HG03442 (cell line): ENCODE data around the gene MESP1.

Experiments
- ATAC-seq: cut with Tn5 transposase; IDR thresholded peaks from one replicate; pipeline ENCODE4 v1.9.1; 2021; ENCODE audit warnings: mild to moderate bottlenecking, moderate library complexity; ENCODE audit not compliant: unreplicated experiment

MESP1 gene

DNA sequence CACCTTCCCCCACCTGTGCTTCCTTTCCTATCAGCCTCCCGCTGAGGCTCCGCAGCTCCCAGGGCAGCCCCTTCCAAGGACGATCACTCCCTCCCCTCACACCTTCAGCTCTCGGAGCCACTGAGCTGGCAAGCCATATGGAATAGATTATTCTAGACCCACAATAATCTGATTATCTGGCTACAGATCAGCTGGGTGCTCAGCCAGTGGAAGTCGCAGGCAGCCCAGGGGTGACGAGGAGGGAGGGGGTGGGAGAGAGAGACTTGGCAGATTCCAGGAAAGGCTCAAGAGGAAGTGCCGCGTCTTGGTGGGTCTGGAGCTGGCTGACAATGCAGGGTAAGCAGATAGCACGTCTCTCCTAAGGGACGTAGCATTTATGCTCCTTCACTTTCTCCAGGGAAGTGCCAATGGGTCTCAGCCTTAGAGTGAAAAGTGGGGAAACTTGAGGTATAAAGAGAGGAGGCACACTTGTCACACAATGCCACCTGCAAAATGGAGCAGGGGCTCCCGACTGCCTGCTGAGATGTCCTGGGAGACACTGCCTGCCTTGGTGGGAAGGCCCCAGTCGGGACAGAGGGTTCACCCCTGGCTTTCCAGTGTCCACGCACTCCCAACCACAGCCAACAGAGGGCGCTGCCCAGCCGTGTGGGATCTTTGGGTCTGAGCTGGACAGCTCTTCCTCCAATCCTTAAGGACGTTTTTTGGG lies 9.4 kb upstream of the MESP1 start:
- ATAC-seq: no peak

DNA sequence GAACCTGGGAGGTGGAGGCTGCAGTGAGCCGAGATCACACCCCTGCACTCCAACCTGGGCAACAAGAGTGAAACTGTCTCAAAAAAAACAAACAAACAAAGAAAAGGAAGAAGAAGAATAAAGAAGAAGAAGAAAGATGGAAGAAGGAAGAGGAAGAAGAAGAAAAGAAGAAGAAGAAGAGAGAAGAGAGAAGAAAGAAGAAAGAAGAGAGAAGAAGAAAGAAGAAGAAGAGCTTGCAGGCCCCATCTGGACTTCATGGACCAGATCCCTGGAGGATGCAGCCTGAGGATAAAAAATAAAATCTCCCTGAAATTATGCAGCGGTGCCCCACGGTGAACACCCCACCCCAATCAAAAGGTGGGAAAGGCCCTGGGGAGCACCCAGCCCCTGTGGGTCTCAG lies 8.8 kb upstream of the MESP1 start:
- no peak for ATAC-seq

DNA sequence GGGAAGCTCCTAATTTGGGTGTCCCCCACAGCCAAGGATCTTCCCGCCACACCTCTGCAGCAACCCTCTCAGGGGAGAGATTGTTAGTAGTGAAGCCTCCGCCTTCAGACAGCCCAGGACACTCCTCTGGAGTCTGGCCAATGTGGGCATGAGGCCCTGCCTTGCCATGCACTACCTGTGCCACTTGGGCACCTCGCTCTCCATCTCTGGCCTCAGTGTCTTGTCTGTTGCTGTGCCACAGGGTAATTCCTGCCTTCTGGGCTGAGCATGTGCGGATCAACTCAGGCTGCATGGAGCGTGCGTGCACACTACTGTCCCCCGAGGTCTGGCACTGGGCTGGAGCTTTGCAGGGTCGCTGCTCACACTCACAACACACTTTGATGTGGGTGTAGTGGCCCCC lies 7.9 kb upstream of the MESP1 start:
- no peak for ATAC-seq

DNA sequence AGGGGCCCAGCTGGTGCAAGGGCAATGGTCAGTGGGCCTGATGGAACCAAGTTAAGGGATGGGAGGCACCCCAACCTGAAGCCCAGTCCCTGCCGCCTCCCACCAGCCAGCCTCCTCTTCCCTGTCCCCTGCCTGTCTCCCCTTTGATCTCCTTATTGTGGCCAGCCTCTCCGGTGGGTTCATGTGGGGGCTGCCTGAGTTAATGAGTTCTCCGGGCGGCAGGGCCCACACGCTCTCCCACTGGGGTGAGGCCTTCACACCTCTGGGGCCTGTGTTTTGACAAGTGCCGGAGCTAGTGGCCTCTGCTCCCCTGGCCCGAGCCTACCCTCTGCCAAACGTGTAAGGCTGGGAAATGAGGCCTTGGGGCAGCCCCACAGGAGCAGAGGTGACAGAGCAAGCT lies 7.2 kb upstream of the MESP1 start:
- ATAC-seq: no peak

DNA sequence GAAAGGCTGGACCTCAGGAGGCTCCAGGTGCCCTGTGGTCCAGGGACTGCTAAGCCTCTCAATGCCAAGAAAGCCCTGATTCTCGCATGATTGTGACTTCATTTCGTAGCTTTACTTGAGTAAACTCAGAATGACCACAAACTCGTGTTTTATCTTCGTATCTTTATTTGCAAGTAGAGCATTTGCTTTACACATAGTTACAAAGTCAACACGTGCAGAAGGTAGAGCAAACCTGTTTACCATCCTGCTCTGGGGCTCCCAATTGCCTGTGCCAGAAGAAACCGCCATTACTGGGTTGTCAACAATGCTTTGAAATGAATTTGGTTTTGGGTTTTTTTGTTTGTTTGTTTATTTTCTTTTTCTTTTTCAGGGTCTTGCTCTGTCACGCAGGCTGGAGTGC lies 5.8 kb upstream of the MESP1 start:
- ATAC-seq: no peak

DNA sequence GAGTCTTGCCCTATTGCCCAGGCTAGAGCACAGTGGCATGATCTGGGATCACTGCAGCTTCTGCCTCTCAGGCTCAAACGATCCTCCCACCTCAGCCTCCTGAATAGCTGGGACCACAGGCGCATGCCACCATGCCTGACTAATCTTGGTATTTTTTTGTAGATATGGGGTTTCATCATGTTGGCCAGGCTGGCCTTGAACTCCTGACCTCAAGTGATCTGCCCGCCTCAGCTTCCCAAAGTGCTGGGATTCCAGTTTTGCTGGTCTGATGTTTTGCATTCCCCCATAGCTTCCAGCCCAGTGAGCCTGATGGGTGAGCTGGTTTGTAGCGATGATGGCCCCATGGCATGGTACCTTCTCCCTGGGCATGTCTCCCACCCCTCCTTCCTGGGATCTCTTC lies 4.7 kb upstream of the MESP1 start:
- no peak for ATAC-seq

DNA sequence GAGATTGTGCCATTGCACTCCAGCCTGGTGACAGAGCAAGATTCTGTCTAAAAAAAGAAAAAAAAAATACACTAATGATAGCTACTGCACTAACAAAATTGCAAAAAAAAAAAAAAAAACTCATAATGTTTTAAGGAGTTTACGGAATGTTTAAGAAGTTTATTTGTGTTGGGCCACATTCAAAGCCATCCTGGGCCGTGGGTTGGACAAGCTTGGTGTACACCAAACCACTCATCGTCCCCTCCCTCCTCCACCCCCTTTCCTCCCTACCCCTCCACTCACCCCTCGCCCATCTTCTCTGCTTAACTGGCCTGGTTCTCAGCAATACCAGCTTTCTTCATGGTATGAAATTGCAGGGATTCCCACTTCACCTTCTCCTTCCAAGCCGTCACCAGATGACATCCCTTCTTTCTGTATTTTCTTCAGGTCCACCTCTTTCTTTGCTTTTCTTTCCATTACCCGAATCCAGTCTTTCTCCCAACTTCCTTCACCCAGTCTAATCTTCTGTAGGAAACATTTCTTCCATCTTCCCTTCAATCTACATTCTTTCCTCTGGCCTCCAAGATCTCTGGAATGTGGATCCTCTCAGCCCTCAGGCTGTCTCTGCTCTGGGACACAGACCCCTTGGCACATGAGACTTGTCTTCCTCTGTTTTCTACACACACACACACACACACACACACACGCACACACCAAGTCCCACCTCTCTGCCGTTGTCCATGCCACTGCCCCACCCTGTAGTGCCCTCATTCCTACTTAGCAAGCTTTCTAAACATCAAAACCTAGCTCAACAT lies 3.5 kb upstream of the MESP1 start:
- no peak for ATAC-seq

DNA sequence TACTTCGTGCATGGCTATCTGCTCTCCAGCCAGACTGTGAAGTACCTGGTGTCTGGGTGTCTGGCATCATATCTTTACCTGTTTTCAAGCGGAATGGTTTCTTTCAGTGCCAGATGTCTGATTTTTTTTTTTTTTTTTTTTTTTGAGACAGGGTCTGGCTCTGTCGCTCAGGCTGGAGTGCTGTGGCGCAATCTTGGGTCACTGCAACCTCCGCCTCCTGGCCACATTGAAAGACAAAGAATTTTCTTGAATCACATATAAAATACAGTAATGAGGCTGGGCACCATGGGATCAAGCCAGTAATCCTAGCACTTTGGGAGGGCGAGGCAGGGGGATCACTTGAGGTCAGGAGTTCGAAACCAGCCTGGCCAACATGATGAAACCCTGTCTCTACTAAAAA lies 2.8 kb upstream of the MESP1 start:
- ATAC-seq: no peak

DNA sequence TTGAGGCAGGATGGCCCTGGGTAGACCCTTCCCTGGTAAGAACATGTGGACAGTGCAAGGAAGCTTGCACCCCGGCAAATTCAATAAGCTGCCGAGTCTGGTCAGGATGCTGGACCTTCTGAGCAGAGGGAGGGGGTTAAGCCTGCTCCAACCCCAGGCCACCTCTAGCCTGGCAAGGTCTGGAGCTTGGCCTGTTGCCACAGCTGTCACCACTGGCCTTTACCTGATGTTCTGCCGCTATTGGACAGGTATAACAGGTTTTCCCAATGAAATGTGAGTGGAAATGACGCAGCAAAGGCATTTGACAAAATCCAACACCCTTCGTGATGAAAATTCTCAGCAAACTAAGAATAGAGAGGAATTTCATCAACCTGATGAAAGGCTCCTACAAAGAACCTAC lies 699 bp upstream of the MESP1 start:
- no peak for ATAC-seq

DNA sequence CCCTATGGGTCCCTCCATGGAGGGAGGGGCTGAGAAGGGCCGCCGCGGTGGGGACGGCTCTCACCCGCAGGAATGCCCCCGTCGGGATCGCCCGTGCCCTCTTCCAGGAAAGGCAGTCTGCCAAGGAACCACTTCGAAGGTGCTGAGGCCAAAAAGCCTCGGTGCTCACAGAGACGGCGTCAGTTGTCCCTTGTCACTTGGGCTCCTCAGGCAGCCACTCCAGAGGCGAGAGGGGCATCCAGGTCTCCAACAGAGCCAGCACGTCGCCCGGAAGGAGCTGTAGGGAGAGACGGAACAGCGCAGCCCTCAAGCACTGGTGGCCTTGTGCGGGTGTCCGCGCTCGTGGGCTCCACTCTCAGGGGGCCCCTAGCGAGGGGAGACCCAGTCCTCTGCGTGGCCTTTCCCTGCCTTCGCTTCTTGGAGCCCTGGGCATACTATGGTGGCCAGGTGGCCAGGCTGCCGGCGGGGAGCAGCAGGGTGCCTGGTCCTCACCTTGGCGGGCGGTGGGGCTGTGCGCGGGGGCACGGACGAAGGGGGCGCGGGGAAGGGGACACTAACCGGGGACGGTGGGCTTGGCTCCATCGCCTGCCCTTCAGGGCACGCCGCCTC lies 994 bp downstream of the MESP1 start:
- ATAC-seq: no peak

DNA sequence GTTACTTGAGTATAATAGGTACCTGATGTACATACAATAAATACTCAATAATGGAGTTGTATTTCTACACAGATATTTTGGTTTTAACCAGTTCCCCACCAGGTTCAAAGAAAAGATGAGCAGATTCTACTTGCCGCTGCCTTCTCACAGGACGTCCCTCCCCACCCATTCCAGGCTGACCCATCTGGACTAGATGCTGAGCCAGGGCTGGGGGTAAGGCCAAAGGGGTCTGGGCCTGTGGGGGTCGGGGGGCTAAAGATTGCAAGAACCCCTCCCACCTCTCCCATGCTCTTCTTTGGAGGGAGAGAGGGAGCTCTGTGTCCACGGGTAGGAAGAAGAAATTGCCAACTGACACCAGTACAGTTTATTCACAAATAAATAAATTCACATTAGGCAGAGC lies 1.5 kb downstream of the MESP1 start:
- ATAC-seq: no peak

DNA sequence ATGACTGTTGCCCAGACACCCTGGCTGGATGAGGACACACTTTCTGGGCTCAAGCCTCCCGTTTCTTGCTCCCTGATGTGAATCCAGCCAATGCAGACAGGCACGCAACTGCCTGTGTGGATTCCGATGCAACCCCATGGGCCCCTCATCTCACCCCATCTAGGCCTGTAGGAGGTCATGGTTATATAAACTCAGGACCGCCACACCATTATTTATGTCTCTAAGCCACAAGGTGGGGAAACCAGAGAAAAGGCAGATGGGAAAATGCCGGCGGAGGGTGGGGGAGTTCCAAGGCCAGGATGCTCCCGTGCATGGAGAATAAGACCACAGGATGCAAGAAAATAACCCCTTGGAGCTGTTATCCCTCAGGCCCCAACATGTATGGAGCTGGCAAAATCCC lies 2.0 kb downstream of the MESP1 start:
- ATAC-seq: no peak

DNA sequence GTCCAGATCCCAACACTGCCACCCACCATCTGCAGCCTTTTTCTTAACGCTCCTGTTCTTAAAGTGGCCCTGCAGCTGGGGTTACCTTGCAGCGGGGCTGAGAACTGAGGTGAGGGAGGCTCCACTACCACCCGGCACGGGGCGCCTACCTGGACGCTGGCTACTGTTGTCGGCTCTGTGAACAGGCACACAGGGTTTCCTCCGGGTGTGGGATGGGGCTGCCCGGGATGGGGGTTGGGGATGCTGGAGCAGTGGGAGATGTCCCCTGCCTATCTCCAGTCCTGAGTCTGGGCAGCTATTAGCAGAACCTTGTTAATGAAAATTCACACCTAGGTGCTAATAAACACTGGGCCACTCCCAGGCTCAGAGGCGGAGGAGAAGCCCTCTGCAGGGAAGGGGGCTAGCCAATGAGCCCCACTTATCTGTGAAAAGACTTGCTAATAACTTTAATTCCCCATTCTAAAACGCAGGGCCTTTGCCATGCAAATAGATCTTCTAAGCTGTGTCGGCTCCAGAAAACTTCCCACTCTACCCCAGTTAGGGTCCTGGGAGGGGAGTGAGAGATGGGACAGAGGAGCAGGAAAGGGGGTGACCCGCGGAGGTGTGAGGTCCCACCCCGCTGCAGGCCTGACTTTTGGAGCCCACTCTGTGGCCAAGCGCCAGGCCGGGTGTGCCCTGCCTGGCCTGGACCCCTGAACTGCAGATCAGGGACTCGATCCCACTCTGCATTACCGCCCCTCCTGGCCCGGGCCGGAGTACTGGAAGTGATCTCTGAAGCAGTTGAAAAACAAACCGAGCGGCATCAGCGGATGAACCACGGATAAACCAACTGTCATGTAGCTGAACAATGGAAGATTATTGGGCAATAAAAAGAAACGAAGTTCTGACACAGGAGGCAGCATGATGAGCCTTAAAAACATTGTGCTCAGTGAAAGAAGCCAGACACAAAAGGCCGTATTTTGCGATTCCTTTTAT lies 3.1 kb downstream of the MESP1 start:
- ATAC-seq: no peak

DNA sequence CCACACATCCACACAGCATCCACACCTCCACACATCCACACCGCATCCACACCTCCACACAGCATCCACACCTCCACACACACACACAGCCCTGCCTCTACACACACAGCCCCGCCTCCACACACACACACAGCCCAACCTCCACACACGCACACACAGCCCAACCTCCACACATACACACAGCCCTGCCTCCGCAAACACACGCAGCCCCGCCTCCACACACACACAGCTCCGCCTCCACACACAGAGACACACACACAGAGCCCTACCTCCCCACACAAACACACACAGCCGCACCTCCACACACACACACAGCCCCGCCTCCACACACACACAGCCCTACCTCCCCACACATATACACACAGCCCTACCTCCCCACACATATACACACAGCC lies 4.7 kb downstream of the MESP1 start:
- ATAC-seq: no peak

DNA sequence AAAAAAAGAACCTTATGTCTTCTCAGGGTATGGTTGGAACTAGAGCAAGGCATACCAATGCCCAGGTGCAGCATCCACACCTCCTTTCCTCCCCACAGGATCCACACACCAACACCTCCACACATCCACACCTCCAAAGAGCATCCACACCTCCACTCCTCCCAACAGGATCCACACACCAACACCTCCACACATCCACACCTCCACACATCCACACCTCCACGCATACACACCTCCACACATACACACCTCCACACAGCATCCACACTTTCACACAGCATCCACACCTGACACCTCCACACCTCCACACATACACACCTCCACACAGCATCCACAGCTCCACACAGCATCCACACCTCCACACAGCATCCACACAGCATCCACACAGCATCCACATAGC lies 5.3 kb downstream of the MESP1 start:
- no peak for ATAC-seq

DNA sequence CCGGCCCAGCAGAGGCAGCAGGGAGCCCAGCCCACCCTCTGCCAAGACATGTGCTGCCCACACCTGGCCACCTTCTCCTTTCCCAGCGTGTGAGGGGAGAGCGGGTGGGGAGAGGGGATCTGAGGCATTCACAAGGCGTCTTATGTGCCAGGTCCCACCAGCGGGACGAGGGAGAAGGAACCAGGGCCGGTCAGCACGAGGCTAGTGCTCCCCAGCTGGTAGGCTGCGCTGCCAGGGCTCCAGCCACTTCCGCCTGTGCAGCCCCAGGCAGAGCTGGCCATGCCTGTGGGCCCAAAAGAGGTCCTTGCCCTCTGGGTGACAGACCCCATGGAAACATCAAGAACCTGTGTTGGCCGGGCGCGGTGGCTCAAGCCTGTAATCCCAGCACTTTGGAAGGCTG lies 5.9 kb downstream of the MESP1 start:
- no peak for ATAC-seq

DNA sequence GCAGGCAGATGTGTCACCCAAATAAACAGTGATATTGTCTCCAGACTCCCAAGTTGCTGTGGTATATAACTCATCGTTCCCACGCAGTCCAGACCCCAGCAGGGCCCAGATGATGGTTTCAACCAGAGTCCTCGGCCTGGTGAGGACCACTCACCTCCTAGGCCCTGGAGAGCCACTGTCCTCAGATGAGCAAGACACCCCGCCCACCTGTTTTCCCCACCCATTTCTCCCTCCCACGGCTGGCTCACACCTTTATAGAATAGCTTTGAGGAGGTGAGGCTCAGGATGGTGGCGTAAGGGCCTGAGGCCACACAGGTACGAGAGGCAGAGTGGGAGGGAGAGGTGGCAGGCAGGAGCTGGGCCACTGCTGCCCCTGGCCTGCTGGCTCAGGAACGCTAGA lies 7.5 kb downstream of the MESP1 start:
- no peak for ATAC-seq

DNA sequence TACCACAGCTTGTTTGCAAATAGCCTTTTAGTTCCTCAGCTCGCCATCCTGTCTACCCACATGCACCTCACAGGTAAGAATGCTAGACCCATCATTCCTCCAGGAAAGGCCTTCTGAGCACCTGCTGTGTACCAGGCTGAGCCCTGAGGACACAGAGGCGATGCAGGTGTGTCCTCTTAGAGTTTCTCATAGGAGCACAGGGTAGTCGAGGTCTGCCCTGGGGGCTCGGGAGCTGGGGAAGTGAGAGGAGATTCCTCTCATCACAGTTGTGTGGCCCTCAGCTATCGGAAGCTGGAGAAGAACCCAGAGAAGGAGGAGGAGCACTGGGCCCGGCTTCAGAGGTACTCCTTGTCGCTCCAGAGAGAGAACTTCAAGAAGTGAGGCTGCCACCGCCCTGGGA lies 8.0 kb downstream of the MESP1 start:
- no peak for ATAC-seq

DNA sequence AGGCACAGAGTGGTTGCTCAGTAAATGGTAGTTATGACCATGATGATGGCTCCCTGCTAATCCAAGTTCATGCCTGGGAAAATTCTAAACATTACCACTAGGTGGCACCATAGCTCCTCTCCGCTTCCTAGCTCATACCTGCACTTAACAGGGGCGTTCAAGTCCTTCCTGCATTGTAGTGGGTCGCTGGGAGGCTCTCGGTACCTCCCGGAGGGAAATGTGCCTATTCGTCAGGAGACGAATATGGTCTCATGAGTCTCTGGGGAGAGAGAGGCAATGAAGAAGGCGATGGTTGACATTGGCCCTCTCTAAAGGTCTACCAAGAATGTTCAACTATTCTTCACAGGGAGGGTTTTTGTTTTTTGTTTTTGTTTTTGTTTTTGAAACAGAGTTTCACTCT lies 10.9 kb downstream of the MESP1 start:
- ATAC-seq: peak; percentile 69

DNA sequence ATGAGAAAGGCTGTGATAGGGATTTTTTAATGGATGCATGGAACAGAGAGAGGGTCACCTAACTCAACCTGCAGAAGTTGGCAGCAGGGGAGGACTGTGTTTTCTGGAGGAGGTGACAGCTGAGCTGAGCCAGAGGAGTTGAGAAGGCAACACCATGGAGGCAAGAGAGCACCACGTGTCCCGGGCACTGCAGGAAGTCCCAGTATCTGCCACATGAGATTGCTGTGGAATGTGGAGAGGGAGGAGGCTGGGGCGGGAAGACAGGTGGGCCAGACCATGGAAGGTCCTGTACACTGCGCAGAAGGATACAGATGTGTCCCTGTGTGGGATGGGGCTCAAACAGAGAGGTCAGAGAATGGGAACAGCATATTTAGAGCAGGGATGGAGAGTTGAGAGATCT lies 15.3 kb downstream of the MESP1 start:
- no peak for ATAC-seq
